ENCODE results near the gene EDEM2.
A peak's percentile ranks its signal among the peaks of the same experiment; 100 is the strongest.
"Not testable (repeated sequence)": the region's sequence is repeated elsewhere in the genome, so short reads cannot be mapped to it uniquely, and the experiment has no call there.

EDEM2 gene

GRCh38 chr20:35165221-35166185 lies 18.4 kb upstream of the EDEM2 start:
- TF ChIP-seq CTCF (conservative IDR thresholded peaks at IDR 0.05; ENCODE audit: low read depth, low read length) = no peak
- no peak for DNase-seq (ENCODE audit: low read depth)
- no peak overlapping the region for H3K4me3 ChIP-seq (ENCODE audit: low read depth, low read length)

- DNase-seq (ENCODE audit: low read depth); H3K4me3 ChIP-seq (ENCODE audit: low read depth, low read length): not testable (repeated sequence)
These were observed 17.4 kb upstream of the EDEM2 start for GRCh38 chr20:35164531-35164930.

- DNase-seq (ENCODE audit: low read depth); H3K4me3 ChIP-seq (ENCODE audit: low read depth, low read length): not testable (repeated sequence)
These were observed 13.2 kb upstream of the EDEM2 start for GRCh38 chr20:35160341-35160740.

GRCh38 chr20:35156978-35157377 lies 9.8 kb upstream of the EDEM2 start:
- no peak for TF ChIP-seq CTCF (conservative IDR thresholded peaks at IDR 0.05; ENCODE audit: low read depth, low read length)
- DNase-seq (ENCODE audit: low read depth) = no peak
- H3K4me3 ChIP-seq (ENCODE audit: low read depth, low read length) = no peak overlapping the region

- no peak for TF ChIP-seq CTCF (conservative IDR thresholded peaks at IDR 0.05; ENCODE audit: low read depth, low read length)
- H3K4me3 ChIP-seq (ENCODE audit: low read depth, low read length) = no peak overlapping the region
- no peak for DNase-seq (ENCODE audit: low read depth)
These were observed 8.8 kb upstream of the EDEM2 start for GRCh38 chr20:35155936-35156335.

- no peak for DNase-seq (ENCODE audit: low read depth)
- H3K4me3 ChIP-seq (ENCODE audit: low read depth, low read length) = no peak overlapping the region
- no peak for TF ChIP-seq CTCF (conservative IDR thresholded peaks at IDR 0.05; ENCODE audit: low read depth, low read length)
These were observed 4.6 kb upstream of the EDEM2 start for GRCh38 chr20:35151736-35152135.

- DNase-seq (ENCODE audit: low read depth) = no peak
- no peak for TF ChIP-seq CTCF (conservative IDR thresholded peaks at IDR 0.05; ENCODE audit: low read depth, low read length)
- H3K4me3 ChIP-seq (ENCODE audit: low read depth, low read length) = no peak overlapping the region
These were observed 3.9 kb upstream of the EDEM2 start for GRCh38 chr20:35150846-35151579.

- DNase-seq (ENCODE audit: low read depth) = not testable (repeated sequence)
These were observed 487 bp upstream of the EDEM2 start for GRCh38 chr20:35147575-35148071.

More at GRCh38 chr20:35147575-35148071, 487 bp upstream of the EDEM2 start:
- H3K4me3 ChIP-seq (ENCODE audit: low read depth, low read length) = peak overlapping the region; percentile 96
